Measurements from ENCODE around the gene CEP112. TPM values are rescaled to one million over a fixed set of nuclear protein-coding genes. Genes with fewer than 3 reads are reported as not detected.

CEP112 gene
- total RNA-seq, 1 donor from 2014 or later: 20.1 TPM

DNA sequence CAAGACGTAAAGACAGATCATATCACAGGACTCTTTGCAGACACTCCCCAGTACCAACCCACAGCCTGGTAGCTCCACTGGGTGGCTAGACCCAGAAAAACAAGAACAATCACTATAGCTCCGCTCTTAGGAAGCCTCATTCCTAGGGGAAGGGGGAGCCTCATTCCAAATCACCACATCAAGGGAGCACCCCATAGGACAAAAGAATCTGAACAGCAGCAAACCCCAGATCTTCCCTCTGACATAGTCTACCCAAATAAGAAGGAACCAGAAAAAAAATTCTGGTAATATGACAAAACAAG, 237.8 kb downstream of the CEP112 start:
- Histone ChIP-seq H3K9me3 (no peaks in the 10 kb centered on the region), H3K4me3 (no peak overlapping the region), H3K36me3 (no peaks in the 10 kb centered on the region), H3K27me3 (no peaks in the 10 kb centered on the region), H3K27ac (no peak overlapping the region), H3K4me1 (no peaks in the 10 kb centered on the region)
- intact Hi-C loops (cut with DNase I): no loop called here
- DNase-seq (ENCODE audit: extremely low spot score in 2 of 2): no peak
- TF ChIP-seq, protein P1, sequence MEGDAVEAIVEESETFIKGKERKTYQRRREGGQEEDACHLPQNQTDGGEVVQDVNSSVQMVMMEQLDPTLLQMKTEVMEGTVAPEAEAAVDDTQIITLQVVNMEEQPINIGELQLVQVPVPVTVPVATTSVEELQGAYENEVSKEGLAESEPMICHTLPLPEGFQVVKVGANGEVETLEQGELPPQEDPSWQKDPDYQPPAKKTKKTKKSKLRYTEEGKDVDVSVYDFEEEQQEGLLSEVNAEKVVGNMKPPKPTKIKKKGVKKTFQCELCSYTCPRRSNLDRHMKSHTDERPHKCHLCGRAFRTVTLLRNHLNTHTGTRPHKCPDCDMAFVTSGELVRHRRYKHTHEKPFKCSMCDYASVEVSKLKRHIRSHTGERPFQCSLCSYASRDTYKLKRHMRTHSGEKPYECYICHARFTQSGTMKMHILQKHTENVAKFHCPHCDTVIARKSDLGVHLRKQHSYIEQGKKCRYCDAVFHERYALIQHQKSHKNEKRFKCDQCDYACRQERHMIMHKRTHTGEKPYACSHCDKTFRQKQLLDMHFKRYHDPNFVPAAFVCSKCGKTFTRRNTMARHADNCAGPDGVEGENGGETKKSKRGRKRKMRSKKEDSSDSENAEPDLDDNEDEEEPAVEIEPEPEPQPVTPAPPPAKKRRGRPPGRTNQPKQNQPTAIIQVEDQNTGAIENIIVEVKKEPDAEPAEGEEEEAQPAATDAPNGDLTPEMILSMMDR (IDR thresholded peaks at IDR 0.05): no peak
- no peak for TF ChIP-seq POLR2A (IDR thresholded peaks at IDR 0.05)
- no peak for TF ChIP-seq POLR2AphosphoS5 (IDR thresholded peaks at IDR 0.05; ENCODE audit: insufficient read depth in 1 of 2, low read depth in 1 of 2)

- H3K4me1 ChIP-seq: no peaks in the 10 kb centered on the region
- H3K36me3 ChIP-seq: no peaks in the 10 kb centered on the region
- H3K27me3 ChIP-seq: no peaks in the 10 kb centered on the region
- H3K9me3 ChIP-seq: no peaks in the 10 kb centered on the region
- no peak for DNase-seq (ENCODE audit: extremely low spot score in 2 of 2)
- intact Hi-C loops (cut with DNase I): no loop called here
- no peak overlapping the region for H3K4me3 ChIP-seq
- no peak overlapping the region for H3K27ac ChIP-seq
- TF ChIP-seq, protein P1 (IDR thresholded peaks at IDR 0.05): no peak
- TF ChIP-seq POLR2AphosphoS5 (IDR thresholded peaks at IDR 0.05; ENCODE audit: insufficient read depth in 1 of 2, low read depth in 1 of 2) (no peak), POLR2A (IDR thresholded peaks at IDR 0.05) (no peak)
These were observed 238.4 kb downstream of the CEP112 start for GRCh38 chr17:65953316-65954147.

DNA sequence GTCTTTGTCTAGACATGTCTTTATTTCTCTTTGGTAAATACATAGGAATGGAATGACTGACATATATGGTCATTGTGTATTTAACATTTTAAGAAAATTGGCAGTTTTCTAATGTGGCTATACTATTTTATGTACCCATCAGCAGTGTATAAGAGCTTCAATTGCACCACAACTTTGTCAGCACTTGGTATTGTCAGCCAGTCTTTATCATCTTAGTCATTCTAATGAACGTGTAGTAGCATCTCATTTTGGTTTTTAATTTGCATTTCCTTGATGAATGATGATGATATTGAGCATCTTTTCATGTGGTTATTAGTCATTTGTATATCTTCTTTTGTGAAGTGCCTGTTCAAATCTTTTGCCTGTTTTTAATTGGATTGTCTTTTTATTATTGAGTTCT, 239.3 kb downstream of the CEP112 start:
- H3K9me3 ChIP-seq: no peaks in the 10 kb centered on the region
- no peak overlapping the region for H3K27ac ChIP-seq
- no peaks in the 10 kb centered on the region for H3K4me1 ChIP-seq
- no peak for DNase-seq (ENCODE audit: extremely low spot score in 2 of 2)
- no peaks in the 10 kb centered on the region for H3K27me3 ChIP-seq
- H3K36me3 ChIP-seq: no peaks in the 10 kb centered on the region
- intact Hi-C loops (cut with DNase I): no loop called here
- no peak overlapping the region for H3K4me3 ChIP-seq
- no peak for TF ChIP-seq POLR2AphosphoS5 (IDR thresholded peaks at IDR 0.05; ENCODE audit: insufficient read depth in 1 of 2, low read depth in 1 of 2)
- no peak for TF ChIP-seq POLR2A (IDR thresholded peaks at IDR 0.05)
- TF ChIP-seq, protein P1 (IDR thresholded peaks at IDR 0.05): no peak

DNA sequence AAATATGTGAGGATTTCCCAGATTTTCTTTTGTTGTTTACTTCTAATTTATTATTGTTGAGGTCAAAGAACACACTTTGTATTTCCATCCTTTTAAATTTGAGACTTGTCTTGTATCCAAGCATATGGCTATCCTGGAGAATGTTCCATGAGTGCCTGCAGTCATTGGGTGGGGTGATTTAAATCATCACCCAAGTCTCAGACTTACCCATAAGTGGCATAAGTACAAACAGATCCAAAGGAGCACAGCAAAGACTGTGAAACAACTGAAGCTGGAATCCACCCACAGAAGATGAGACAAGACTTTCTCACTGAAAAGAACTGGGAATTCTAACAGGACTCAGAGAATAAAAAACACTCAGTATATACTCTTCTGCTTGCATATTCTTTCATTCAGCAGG, 239.9 kb downstream of the CEP112 start:
- H3K4me1 ChIP-seq: no peaks in the 10 kb centered on the region
- H3K36me3 ChIP-seq: no peaks in the 10 kb centered on the region
- H3K27ac ChIP-seq: no peak overlapping the region
- DNase-seq (ENCODE audit: extremely low spot score in 2 of 2): no peak
- intact Hi-C loops (cut with DNase I): no loop called here
- no peak overlapping the region for H3K4me3 ChIP-seq
- no peaks in the 10 kb centered on the region for H3K27me3 ChIP-seq
- no peak for TF ChIP-seq POLR2A (IDR thresholded peaks at IDR 0.05)
- TF ChIP-seq, protein P1 (IDR thresholded peaks at IDR 0.05): no peak
- TF ChIP-seq POLR2AphosphoS5 (IDR thresholded peaks at IDR 0.05; ENCODE audit: insufficient read depth in 1 of 2, low read depth in 1 of 2): no peak
- no peaks in the 10 kb centered on the region for H3K9me3 ChIP-seq

- intact Hi-C loops (cut with DNase I): no loop called here
These were observed 244.1 kb downstream of the CEP112 start for GRCh38 chr17:65947831-65948230.

More at GRCh38 chr17:65947831-65948230, 244.1 kb downstream of the CEP112 start:
- Histone ChIP-seq H3K27me3 (no peaks in the 10 kb centered on the region), H3K27ac (no peak overlapping the region), H3K4me3 (no peak overlapping the region), H3K9me3 (no peaks in the 10 kb centered on the region), H3K36me3 (no peaks in the 10 kb centered on the region), H3K4me1 (no peaks in the 10 kb centered on the region)
- no peak for TF ChIP-seq POLR2A (IDR thresholded peaks at IDR 0.05)
- DNase-seq (ENCODE audit: extremely low spot score in 2 of 2): no peak

Data from vagina (tissue), 2 donors.